Endothelial cell of umbilical vein (primary cell): ENCODE results near the gene ADCYAP1R1. TPM values are rescaled to one million over a fixed set of nuclear protein-coding genes. Genes with fewer than 3 reads are reported as not detected.

Experiments
- BruUV-seq: library from RNA; stranded (reverse); fragments of 400-500 nt; replicated peaks from 2 replicates; lab custom pipeline; 2021; lab: Mats Ljungman, UMichigan
- CTCF ChIA-PET: fragments of 300-600, 350-600 bp; sonication (Branson Sonifier 250); formaldehyde crosslinking; loops from one replicate; lab custom pipeline; 2021; ENCODE audit warnings: antibody characterized with exemption, inconsistent platforms; lab: Charles Lee
- POLR2A ChIA-PET: fragments of 300-600, 350-600 bp; sonication (Branson Sonifier 250); formaldehyde crosslinking; loops from one replicate; lab custom pipeline; 2021; ENCODE audit warnings: antibody characterized with exemption, inconsistent platforms; lab: Charles Lee
- DNase-seq: peaks from one replicate; pipeline ENCODE4 v3.0.0-alpha.2; 2011; ENCODE audit warnings: low read depth, low spot score
- FAIRE-seq: peaks from 2 replicates; lab custom pipeline; 2011; peaks lifted over from hg19 to GRCh38; lab: Jason Lieb, UNC
- H2AFZ ChIP-seq: 2 replicates; pipeline ENCODE4 v1.6.0; 2012; ENCODE audit warnings: low read depth, low read length, control low read depth, inconsistent platforms
- H3K27ac ChIP-seq: 2 replicates; pipeline ENCODE4 v1.5.1; 2011; ENCODE audit warnings: low read depth, mild to moderate bottlenecking, control low read depth, low read length, moderate library complexity; ENCODE audit not compliant: insufficient read depth
- H3K27me3 ChIP-seq, 2 experiments: 2 replicates each; pipeline versions ENCODE4 v1.6.0 to v1.6.1; 2011; ENCODE audit warnings: low read length in 2 of 2, mixed read lengths in 1 of 2; ENCODE audit not compliant: control insufficient read depth in 2 of 2, insufficient read depth in 2 of 2
- H3K36me3 ChIP-seq, 2 experiments: 2 replicates in 1 of 2; 3 replicates in 1 of 2; pipeline ENCODE4 v1.5.1; 2011; ENCODE audit warnings: low read length in 2 of 2, mild to moderate bottlenecking in 1 of 2, moderate library complexity in 1 of 2; ENCODE audit not compliant: control insufficient read depth in 2 of 2, insufficient read depth in 2 of 2; ENCODE audit errors: extremely low read depth in 1 of 2
- H3K4me1 ChIP-seq: 3 replicates; pipeline ENCODE4 v1.5.1; 2011; ENCODE audit warnings: mild to moderate bottlenecking, low read length; ENCODE audit not compliant: control insufficient read depth, insufficient read depth; ENCODE audit errors: extremely low read depth
- H3K4me2 ChIP-seq: 2 replicates; pipeline ENCODE4 v1.6.1; 2011; ENCODE audit warnings: low read length, control low read depth, mixed read lengths; ENCODE audit not compliant: insufficient read depth
- H3K4me3 ChIP-seq, 3 experiments: fragments of 200-600 bp in 1 of 3; sonication (generic), shearing (Covaris generic) in 1 of 3; replicated peaks in 1 of 3; 2 replicates each; pipeline ENCODE4 v1.5.1; 2011 to 2016; ENCODE audit warnings: control low read depth in 3 of 3, low read length in 3 of 3, mild to moderate bottlenecking in 2 of 3, inconsistent platforms in 1 of 3, low read depth in 1 of 3, moderate library complexity in 1 of 3; ENCODE audit not compliant: insufficient read depth in 1 of 3
- H3K79me2 ChIP-seq: 2 replicates; pipeline ENCODE4 v1.6.0; 2012; ENCODE audit warnings: low read length, inconsistent platforms; ENCODE audit not compliant: control insufficient read depth, insufficient read depth
- H3K9ac ChIP-seq: replicated peaks from 2 replicates; pipeline ENCODE3; 2011; ENCODE audit warnings: low read length, control low read depth; ENCODE audit not compliant: insufficient read depth; ENCODE audit errors: extremely low read depth
- H3K9me1 ChIP-seq: replicated peaks from 3 replicates; pipeline ENCODE4 v1.6.0; 2011; ENCODE audit warnings: mild to moderate bottlenecking, low read length; ENCODE audit not compliant: control insufficient read depth, insufficient read depth; ENCODE audit errors: extremely low read depth
- H3K9me3 ChIP-seq: replicated peaks from 2 replicates; pipeline ENCODE4 v1.5.1; 2012; ENCODE audit warnings: low read length, inconsistent platforms; ENCODE audit not compliant: control insufficient read depth, insufficient read depth
- H4K20me1 ChIP-seq: replicated peaks from 2 replicates; pipeline ENCODE3; 2011; ENCODE audit warnings: mild to moderate bottlenecking, low read length; ENCODE audit not compliant: control insufficient read depth, insufficient read depth; ENCODE audit errors: extremely low read depth
- CTCF ChIP-seq, 2 donors: IDR thresholded peaks; 1 replicate in 1 of 2; 2 replicates in 1 of 2; pipeline ENCODE4 v1.5.1; 2011; ENCODE audit warnings: low read length in 2 of 2, mild to moderate bottlenecking in 2 of 2, moderate library complexity in 2 of 2, control low read depth in 1 of 2, inconsistent platforms in 1 of 2, low read depth in 1 of 2; ENCODE audit not compliant: insufficient read depth in 1 of 2; ENCODE audit errors: extremely low read depth in 1 of 2
- EZH2 ChIP-seq: IDR thresholded peaks from 2 replicates; pipeline ENCODE4 v1.6.1; 2012; ENCODE audit warnings: borderline replicate concordance, low read depth, mild to moderate bottlenecking, moderate library complexity, low read length, inconsistent platforms; ENCODE audit not compliant: severe bottlenecking
- FOS ChIP-seq: IDR thresholded peaks from 2 replicates; pipeline ENCODE4 v1.6.1; 2011; ENCODE audit warnings: mild to moderate bottlenecking, low read length, moderate library complexity, borderline replicate concordance; ENCODE audit not compliant: insufficient read depth
- GATA2 ChIP-seq: IDR thresholded peaks from 2 replicates; pipeline ENCODE4 v1.7.0; 2011; ENCODE audit warnings: low read depth, mild to moderate bottlenecking, moderate library complexity, mixed read lengths, low read length; ENCODE audit not compliant: insufficient read length, insufficient read depth
- JUN ChIP-seq: IDR thresholded peaks from 2 replicates; pipeline ENCODE4 v1.6.1; 2011; ENCODE audit warnings: borderline replicate concordance, low read depth; ENCODE audit not compliant: insufficient read length, insufficient read depth
- MAX ChIP-seq: IDR thresholded peaks from 2 replicates; pipeline ENCODE4 v1.6.1; 2011; ENCODE audit not compliant: insufficient read depth, insufficient read length
- MYC ChIP-seq: IDR thresholded peaks from one replicate; pipeline ENCODE4 v1.6.1; 2011; ENCODE audit warnings: mild to moderate bottlenecking, low read depth, low read length
- POLR2A ChIP-seq: IDR thresholded peaks from 2 replicates; pipeline ENCODE4 v1.6.1; 2012; ENCODE audit warnings: low read depth, mild to moderate bottlenecking, control low read depth, low read length
- POLR2AphosphoS5 ChIP-seq: IDR thresholded peaks from 2 replicates; pipeline ENCODE4 v1.6.1; 2012; ENCODE audit warnings: low read depth, mild to moderate bottlenecking, control low read depth, low read length, moderate library complexity; ENCODE audit not compliant: insufficient read depth
- dilution Hi-C: fragments of 300-500 bp; cut with MboI; formaldehyde crosslinking; loops from one replicate; pipeline ENCODE4 v1.15.0; 2019; ENCODE audit warnings: low sequenced_read_pairs; ENCODE audit not compliant: extremely low pct_ligation_motif_present
- intact Hi-C: fragments of 100-400 bp; cut with micrococcal nuclease; formaldehyde crosslinking; loops from one replicate; pipeline ENCODE4 v1.10.0; 2022
- polyA plus RNA-seq, 4 experiments: library from polyadenylated mRNA; depleted of rRNA in 3 of 4; stranded (reverse) in 3 of 4; unstranded in 1 of 4; fragments of >200 nt; gene quantifications; 2 replicates each; pipeline versions ENCODE4 v1.2.1 to v1.2.3, GENCODE V29; 2011 to 2012; ENCODE audit warnings: missing spikeins in 1 of 4
- total RNA-seq: library from RNA; stranded (reverse); gene quantifications from 2 replicates; pipeline ENCODE4 v1.2.3, GENCODE V29; 2021

Gene ADCYAP1R1
- total and polyA plus RNA-seq, 2 donors (not counting 3 experiments of a cell fraction or from before 2014, with no cell fraction given) = 0.04 TPM; not detected in 1

GRCh38 chr7:31066516-31067130 is 14.5 kb downstream of the ADCYAP1R1 start:
- ChIA-PET CTCF (no interaction called here), POLR2A (no interaction called here)
- no peaks in the 10 kb centered on the region for H3K79me2 ChIP-seq
- no peak overlapping the region for H3K4me3 ChIP-seq
- dilution Hi-C loops (no loop called here), intact Hi-C loops (no loop called here)
- H3K27me3 ChIP-seq = no peaks in the 10 kb centered on the region
- no peak overlapping the region for H3K9ac ChIP-seq
- no peak overlapping the region for H3K4me2 ChIP-seq
- no peaks in the 10 kb centered on the region for H3K9me3 ChIP-seq
- H2AFZ ChIP-seq = no peak overlapping the region
- H3K9me1 ChIP-seq = no peaks in the 10 kb centered on the region
- FAIRE-seq (no peak), DNase-seq (no peak)
- TF ChIP-seq FOS = no peak
- no peak for TF ChIP-seq GATA2
- TF ChIP-seq EZH2 = no peak
- TF ChIP-seq POLR2A = no peak
- TF ChIP-seq POLR2AphosphoS5 = no peak
- no peak for TF ChIP-seq CTCF (IDR thresholded peaks at IDR 0.05; ENCODE audit: extremely low read depth in 1 of 2, insufficient read depth in 1 of 2, low read depth in 1 of 2, low read length in 2 of 2)
- no peak for TF ChIP-seq JUN
- no peak for TF ChIP-seq MYC
- no peak for TF ChIP-seq MAX
- no peak overlapping the region for H3K27ac ChIP-seq
- no peaks in the 10 kb centered on the region for H3K36me3 ChIP-seq
- no peaks in the 10 kb centered on the region for H3K4me1 ChIP-seq
- BruUV-seq = no TSS peak
- no peaks in the 10 kb centered on the region for H4K20me1 ChIP-seq
